Stimulated activated CD4-positive, alpha-beta T cell treated with anti-CD3 and anti-CD28 coated beads, Interleukin-4, amount 100 ng/mL, for 1 hour (primary cell): ENCODE results near the gene BORCS6.

Experiments
- DNase-seq: peaks from one replicate; pipeline ENCODE4 v3.0.0-alpha.2; 2020

Gene BORCS6

DNA sequence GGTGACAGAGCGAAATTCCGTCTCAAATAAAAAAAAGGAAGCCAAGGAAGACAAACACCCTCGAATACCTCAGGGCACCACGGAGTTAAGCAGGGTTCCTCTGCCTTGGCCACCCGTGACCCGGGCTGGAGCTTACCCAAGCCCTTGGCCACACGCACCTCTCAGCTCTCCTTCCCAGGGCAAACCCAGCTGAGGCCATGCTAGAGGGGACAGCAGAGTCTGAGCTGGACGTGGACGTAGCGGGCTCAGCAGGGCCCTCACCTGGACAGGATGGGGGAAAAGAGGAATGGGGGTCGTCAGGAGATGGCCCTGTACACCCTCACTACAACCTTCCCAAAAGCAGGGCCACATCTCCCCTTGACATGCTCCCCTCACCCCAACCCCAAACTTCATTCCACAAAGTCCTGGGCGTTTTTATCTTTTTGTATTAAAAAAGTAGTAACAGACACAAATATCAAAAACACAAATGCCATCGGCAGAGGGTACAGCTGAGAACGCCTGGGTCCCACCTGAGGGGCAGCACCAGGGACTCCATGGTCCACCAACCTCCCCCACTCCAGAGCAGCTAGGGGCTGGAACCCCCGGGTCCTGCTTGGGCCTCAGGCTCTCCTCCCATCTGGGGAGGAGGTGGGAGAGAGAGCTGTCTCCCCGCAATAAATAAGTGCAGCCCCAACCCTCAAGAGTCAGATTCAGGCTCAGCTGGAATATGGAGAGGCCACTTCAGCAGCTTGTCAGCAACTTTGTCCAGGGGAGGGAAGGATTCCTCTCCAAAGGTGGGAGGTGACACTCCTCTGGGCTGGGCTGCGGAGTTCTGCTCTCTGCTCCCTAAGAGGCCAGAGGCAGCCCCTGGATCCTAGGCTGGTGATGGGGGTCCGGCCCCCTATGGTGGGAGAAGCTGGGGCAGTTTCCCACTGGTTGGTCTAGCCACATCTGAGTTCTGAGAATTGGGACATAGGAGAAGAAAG is 49.6 kb downstream of the BORCS6 start:
- no peak for DNase-seq

DNA sequence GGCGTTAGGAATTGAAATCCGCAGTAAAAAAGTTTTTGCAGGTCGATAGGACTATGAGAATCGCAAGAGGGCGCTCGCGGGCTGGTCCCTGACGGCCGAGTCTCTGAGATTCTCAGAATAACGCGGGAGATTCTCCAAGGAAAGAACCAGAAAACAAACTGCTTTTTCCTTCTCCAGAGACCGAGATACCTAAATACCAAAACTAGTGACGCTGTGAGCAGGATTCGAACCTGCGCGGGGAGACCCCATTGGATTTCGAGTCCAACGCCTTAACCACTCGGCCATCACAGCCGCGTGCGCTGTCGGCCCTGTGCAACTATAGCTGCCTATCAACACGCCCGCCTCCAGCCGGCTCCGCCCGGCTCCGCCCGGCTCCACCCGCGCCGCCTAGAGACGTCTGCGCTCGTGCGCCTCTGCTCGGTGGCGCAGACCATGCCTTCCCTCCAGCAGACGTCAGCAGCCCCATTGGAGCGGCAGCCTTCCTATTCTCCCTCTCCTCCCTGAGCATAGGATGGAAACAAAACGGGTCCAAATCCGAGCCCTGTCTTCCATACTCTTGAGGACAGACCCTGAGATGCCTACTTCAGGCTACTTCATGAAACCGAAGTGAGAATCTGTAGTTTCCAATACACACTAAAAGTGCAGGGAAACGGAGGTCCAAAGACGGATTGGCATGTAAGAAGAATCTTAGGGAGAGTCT is 51.2 kb downstream of the BORCS6 start:
- peak; percentile 96 for DNase-seq

DNA sequence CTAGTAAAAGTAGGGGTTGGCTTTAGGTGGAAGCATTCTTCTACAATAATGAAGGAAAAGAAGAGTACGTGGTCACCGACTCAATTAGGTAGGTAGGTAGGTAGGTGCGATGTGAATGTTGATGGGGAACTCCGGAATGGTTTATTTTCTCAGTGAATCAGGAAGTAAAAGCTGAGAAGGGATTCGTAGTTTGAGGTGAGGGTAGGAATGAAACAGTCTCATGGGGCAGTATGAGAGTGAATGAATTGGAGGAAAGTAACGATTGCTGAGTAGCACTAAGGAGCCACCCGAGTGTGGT is 51.7 kb downstream of the BORCS6 start:
- DNase-seq, result no peak
